PC-3 (cell line): ENCODE measurements around the gene CRTC1. TPM values are rescaled to one million over a fixed set of nuclear protein-coding genes. Genes with fewer than 3 reads are reported as not detected.
A peak's percentile ranks its signal among the peaks of the same experiment; 100 is the strongest.

Source experiments
- ATAC-seq: fragments of 200-7000 bp; cut with Tn5 transposase; 2 replicates; pipeline ENCODE4 v1.9.1; 2020; ENCODE audit warnings: mild to moderate bottlenecking, moderate library complexity
- BruUV-seq: library from RNA; stranded (reverse); fragments of 400-500 nt; replicated peaks from 2 replicates; lab custom pipeline; 2021; lab: Mats Ljungman, UMichigan
- CTCF ChIA-PET: fragments of 300-600 bp; sonication (Branson Sonifier 250); formaldehyde crosslinking; loops from one replicate; lab custom pipeline; 2022; ENCODE audit warnings: antibody characterized with exemption; lab: Charles Lee
- POLR2A ChIA-PET: fragments of 300-600 bp; sonication (Branson Sonifier 250); formaldehyde crosslinking; loops from one replicate; lab custom pipeline; 2022; ENCODE audit warnings: antibody characterized with exemption; ENCODE audit not compliant: unreplicated experiment; lab: Charles Lee
- DNase-seq: peaks from one replicate; pipeline ENCODE4 v3.0.0-alpha.2; 2015
- H2AFZ ChIP-seq: fragments of 300-600 bp; sonication (generic); 2 replicates; pipeline ENCODE4 v1.6.0; 2016; ENCODE audit warnings: antibody characterized with exemption, low read length
- H3F3A ChIP-seq: fragments of 300-600 bp; sonication (generic); one replicate; pipeline ENCODE4 v1.6.0; 2017; ENCODE audit warnings: antibody characterized with exemption, low read length, control low read depth, mild to moderate bottlenecking; ENCODE audit not compliant: unreplicated experiment
- H3K27ac ChIP-seq: fragments of 300-600 bp; sonication (generic); 2 replicates; pipeline ENCODE4 v1.5.1; 2016; ENCODE audit warnings: mild to moderate bottlenecking, low read length
- H3K27me3 ChIP-seq: fragments of 300-600 bp; sonication (generic); 2 replicates; pipeline ENCODE4 v1.6.1; 2016; ENCODE audit warnings: low read length, mixed read lengths
- H3K36me3 ChIP-seq: fragments of 300-600 bp; sonication (generic); 2 replicates; pipeline ENCODE4 v1.6.1; 2016; ENCODE audit warnings: low read depth, mixed run types, low read length, mixed read lengths
- H3K4me1 ChIP-seq: fragments of 300-600 bp; sonication (generic); 2 replicates; pipeline ENCODE4 v1.5.1; 2016; ENCODE audit warnings: low read length; ENCODE audit not compliant: insufficient read depth
- H3K4me2 ChIP-seq: fragments of 300-600 bp; sonication (generic); 2 replicates; pipeline ENCODE4 v1.6.0; 2016; ENCODE audit warnings: low read length
- H3K4me3 ChIP-seq: fragments of 300-600 bp; sonication (generic); 2 replicates; pipeline ENCODE4 v1.5.1; 2016; ENCODE audit warnings: mild to moderate bottlenecking, low read length, mixed read lengths
- H3K79me2 ChIP-seq: fragments of 300-600 bp; sonication (generic); 2 replicates; pipeline ENCODE4 v1.6.1; 2017; ENCODE audit warnings: low read length, mixed read lengths
- H3K9ac ChIP-seq: fragments of 300-600 bp; sonication (generic); 2 replicates; pipeline ENCODE4 v1.6.0; 2016; ENCODE audit warnings: mild to moderate bottlenecking, low read length
- H3K9me2 ChIP-seq: fragments of 300-600 bp; sonication (generic); replicated peaks from 2 replicates; pipeline ENCODE4 v1.6.1; 2016; ENCODE audit warnings: mixed run types, low read length, mixed read lengths
- H3K9me3 ChIP-seq: fragments of 300-600 bp; sonication (generic); 2 replicates; pipeline ENCODE4 v1.6.1; 2016; ENCODE audit warnings: low read length, mixed read lengths
- H4K20me1 ChIP-seq: fragments of 300-600 bp; sonication (generic); 2 replicates; pipeline ENCODE4 v1.6.1; 2016; ENCODE audit warnings: low read length, mixed read lengths
- EZH2 ChIP-seq: fragments of 300-600 bp; sonication (generic); IDR thresholded peaks from one replicate; pipeline ENCODE4 v1.6.1; 2017; ENCODE audit warnings: antibody characterized with exemption, mild to moderate bottlenecking, low read length; ENCODE audit not compliant: unreplicated experiment
- EZH2phosphoT487 ChIP-seq: fragments of 300-600 bp; sonication (generic); IDR thresholded peaks from 2 replicates; pipeline ENCODE4 v1.6.1; 2018; ENCODE audit warnings: mild to moderate bottlenecking, antibody characterized with exemption, low read length, borderline replicate concordance
- intact Hi-C: fragments of 100-400 bp; cut with micrococcal nuclease; formaldehyde crosslinking; loops from 2 replicates; pipeline ENCODE4 v1.9.0; 2023
- total RNA-seq: library from RNA; depleted of rRNA; stranded (reverse); fragments of >200 nt; gene quantifications from 2 replicates; pipeline ENCODE4 v1.2.3, GENCODE V29; 2014
- TF ChIP-seq, protein P1 (sequence below): fragments of 300-600 bp; sonication (generic); conservative IDR thresholded peaks from 2 replicates; pipeline ENCODE4 v1.5.1; 2017; ENCODE audit warnings: antibody characterized with exemption, low read depth, mild to moderate bottlenecking, low read length

CRTC1 gene
- total RNA-seq, 1 experiment from 2014 or later: 6.7 TPM

DNA sequence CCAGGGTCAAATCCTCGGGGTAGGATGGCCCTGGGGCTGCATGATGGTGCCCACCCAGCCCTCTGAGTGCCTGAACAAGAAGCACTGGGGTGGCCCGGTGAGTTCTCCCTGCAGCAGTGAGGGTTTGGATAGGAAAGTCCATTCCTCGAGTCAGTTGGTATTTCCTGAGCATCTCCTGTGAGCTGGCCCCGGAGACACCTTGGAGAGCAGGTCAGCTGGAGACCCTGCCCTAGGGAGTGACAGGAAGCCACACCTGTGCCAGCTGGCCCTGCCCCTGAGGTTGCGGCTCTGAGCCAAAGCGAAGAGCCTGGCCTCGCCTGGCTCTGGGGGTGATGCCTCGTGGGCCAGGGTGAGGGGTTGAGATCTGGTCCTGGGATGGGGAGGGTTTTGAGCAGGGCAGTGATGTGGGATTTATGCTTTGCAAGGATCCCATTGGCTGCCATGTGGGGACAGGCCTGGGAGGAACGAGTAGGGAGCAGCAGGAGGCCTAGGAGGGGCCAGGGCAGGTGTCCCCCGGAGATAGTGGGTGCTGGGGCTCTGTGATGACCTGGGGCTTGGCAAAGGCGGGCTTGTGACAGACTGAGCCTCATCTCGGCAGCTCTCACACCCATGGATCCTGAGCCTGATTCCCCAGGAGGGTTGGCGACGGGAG is 16.0 kb downstream of the CRTC1 start:
- Histone ChIP-seq H3F3A (no peaks in the 10 kb centered on the region), H3K4me3 (no peak overlapping the region), H2AFZ (no peak overlapping the region), H3K4me2 (peak overlapping the region; percentile 93), H3K9me2 (no peaks in the 10 kb centered on the region), H3K9ac (no peak overlapping the region), H3K79me2 (peaks cover 50% of the 10 kb centered on the region), H3K9me3 (no peaks in the 10 kb centered on the region), H3K36me3 (no peaks in the 10 kb centered on the region), H3K4me1 (peaks cover 19% of the 10 kb centered on the region), H3K27ac (no peak overlapping the region), H3K27me3 (no peaks in the 10 kb centered on the region), H4K20me1 (peaks cover 16% of the 10 kb centered on the region; the same call in 1 of the 2 replicates)
- DNase-seq: peak; percentile 31
- ATAC-seq: peak; percentile 40
- intact Hi-C loops: no loop called here
- CTCF ChIA-PET: no interaction called here
- no TSS peak for BruUV-seq
- POLR2A ChIA-PET: no interaction called here
- TF ChIP-seq EZH2phosphoT487 (no peak), EZH2 (no peak)
- TF ChIP-seq, protein P1, sequence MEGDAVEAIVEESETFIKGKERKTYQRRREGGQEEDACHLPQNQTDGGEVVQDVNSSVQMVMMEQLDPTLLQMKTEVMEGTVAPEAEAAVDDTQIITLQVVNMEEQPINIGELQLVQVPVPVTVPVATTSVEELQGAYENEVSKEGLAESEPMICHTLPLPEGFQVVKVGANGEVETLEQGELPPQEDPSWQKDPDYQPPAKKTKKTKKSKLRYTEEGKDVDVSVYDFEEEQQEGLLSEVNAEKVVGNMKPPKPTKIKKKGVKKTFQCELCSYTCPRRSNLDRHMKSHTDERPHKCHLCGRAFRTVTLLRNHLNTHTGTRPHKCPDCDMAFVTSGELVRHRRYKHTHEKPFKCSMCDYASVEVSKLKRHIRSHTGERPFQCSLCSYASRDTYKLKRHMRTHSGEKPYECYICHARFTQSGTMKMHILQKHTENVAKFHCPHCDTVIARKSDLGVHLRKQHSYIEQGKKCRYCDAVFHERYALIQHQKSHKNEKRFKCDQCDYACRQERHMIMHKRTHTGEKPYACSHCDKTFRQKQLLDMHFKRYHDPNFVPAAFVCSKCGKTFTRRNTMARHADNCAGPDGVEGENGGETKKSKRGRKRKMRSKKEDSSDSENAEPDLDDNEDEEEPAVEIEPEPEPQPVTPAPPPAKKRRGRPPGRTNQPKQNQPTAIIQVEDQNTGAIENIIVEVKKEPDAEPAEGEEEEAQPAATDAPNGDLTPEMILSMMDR: no peak

DNA sequence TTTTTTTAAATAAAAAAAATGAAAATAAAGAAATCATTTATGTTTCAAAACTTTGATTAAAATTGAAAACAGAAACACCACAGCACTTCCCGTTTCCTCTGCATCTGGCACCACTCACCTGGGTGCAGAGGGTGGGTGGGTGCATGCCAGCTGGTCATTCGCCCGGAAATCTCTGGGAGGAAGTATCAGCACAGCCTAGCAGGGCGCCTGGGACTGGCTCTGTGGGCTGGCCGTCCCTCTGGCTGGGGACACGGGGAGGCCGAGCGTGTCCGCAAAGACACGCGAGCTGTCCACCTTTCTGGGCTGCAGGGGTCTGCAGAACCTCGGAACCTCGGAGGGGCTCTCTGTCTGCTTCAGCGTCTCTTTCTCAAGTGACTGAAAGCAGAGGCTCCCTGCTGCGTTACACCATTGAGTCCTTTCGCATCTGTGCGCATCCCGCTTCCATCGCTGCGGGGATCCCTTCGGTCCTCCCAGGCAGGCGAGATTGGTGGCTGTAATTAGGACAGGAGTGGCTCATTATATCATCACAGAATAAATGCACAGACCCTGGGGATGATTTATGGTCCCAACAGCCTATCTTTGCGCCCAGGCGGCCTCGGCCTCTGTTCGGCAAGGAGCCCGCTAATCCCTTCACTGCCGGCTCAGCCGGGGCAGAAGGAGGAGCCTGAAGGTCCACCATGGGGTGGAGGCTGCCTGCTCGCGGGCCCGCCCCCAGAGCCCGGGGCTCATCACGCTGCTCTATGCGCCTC is 17.2 kb downstream of the CRTC1 start:
- Histone ChIP-seq H4K20me1 (peaks cover 16% of the 10 kb centered on the region; the same call in 1 of the 2 replicates), H3K4me3 (peak overlapping the region; percentile 74), H2AFZ (peak overlapping the region; percentile 80), H3K4me1 (peaks cover 19% of the 10 kb centered on the region), H3F3A (no peaks in the 10 kb centered on the region), H3K27ac (no peak overlapping the region), H3K9ac (peak overlapping the region; percentile 18; the same call in 1 of the 2 replicates), H3K36me3 (no peaks in the 10 kb centered on the region), H3K9me2 (no peaks in the 10 kb centered on the region), H3K4me2 (peak overlapping the region; percentile 93), H3K79me2 (peaks cover 50% of the 10 kb centered on the region), H3K9me3 (no peaks in the 10 kb centered on the region), H3K27me3 (no peaks in the 10 kb centered on the region)
- DNase-seq: peak; percentile 75
- CTCF ChIA-PET: no interaction called here
- peak; percentile 87 for ATAC-seq
- POLR2A ChIA-PET: no interaction called here
- intact Hi-C loops: no loop called here
- TF ChIP-seq, protein P1: no peak
- TF ChIP-seq EZH2: no peak
- TF ChIP-seq EZH2phosphoT487: no peak
- BruUV-seq: no TSS peak

DNA sequence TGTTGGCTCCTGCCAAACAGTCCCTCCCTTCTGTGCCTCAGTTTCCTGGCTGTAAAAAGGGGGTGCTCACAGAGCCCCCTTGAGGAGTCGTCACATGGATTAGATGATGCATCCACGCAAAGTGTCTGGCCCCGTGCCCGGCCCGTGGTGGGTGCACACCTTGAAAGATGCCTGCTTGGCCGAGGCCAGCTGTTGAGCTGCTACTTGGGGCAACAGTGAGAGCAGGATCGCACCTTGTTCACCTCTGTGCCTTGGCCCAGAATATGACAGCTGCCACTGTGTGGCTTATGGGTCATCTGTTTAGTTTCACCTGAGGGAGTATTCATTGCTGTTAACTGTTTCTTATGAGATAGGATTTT is 17.7 kb downstream of the CRTC1 start:
- no TSS peak for BruUV-seq
- peak overlapping the region; percentile 80 for H2AFZ ChIP-seq
- TF ChIP-seq, protein P1: no peak
- no peak for TF ChIP-seq EZH2
- TF ChIP-seq EZH2phosphoT487: no peak
- H3K4me3 ChIP-seq: peak overlapping the region; percentile 74
- intact Hi-C loops: no loop called here
- H3K4me1 ChIP-seq: peaks cover 19% of the 10 kb centered on the region
- DNase-seq: peak; percentile 15
- H3K9me2 ChIP-seq: no peaks in the 10 kb centered on the region
- H3K9ac ChIP-seq: no peak overlapping the region
- no peaks in the 10 kb centered on the region for H3K36me3 ChIP-seq
- no peak overlapping the region for H3K27ac ChIP-seq
- peaks cover 16% of the 10 kb centered on the region; the same call in 1 of the 2 replicates for H4K20me1 ChIP-seq
- ChIA-PET CTCF (interaction anchor here (0.7 kb wide), 1 partner anchor 339 kb away, joined by 3 read pairs; no protein-coding TSS in a partner anchor), POLR2A (no interaction called here)
- peak overlapping the region; percentile 93 for H3K4me2 ChIP-seq
- no peaks in the 10 kb centered on the region for H3K9me3 ChIP-seq
- H3F3A ChIP-seq: no peaks in the 10 kb centered on the region
- ATAC-seq: peak; percentile 5; the same call in 1 of the 2 replicates
- peaks cover 45% of the 10 kb centered on the region for H3K79me2 ChIP-seq
- H3K27me3 ChIP-seq: no peaks in the 10 kb centered on the region
